AG04449 (cell line): ENCODE measurements around the gene ANTXR1.
"Not testable (repeated sequence)": the region's sequence is repeated elsewhere in the genome, so short reads cannot be mapped to it uniquely, and the experiment has no call there.

Experiments
- CTCF ChIA-PET: fragments of 350-600 bp; formaldehyde crosslinking; extraction: SDS; loops from one replicate; lab custom pipeline; 2021; ENCODE audit warnings: antibody characterized with exemption; lab: Yijun Ruan, JAX
- POLR2A ChIA-PET: fragments of 400-600, 350-600 bp; formaldehyde crosslinking; extraction: SDS; loops from one replicate; lab custom pipeline; 2020; ENCODE audit warnings: antibody characterized with exemption, inconsistent platforms; lab: Yijun Ruan, JAX
- DNase-seq: peaks from one replicate; pipeline ENCODE4 v3.0.0-alpha.2; 2010; ENCODE audit warnings: low read depth, low spot score
- H3K4me3 ChIP-seq: 2 replicates; pipeline ENCODE4 v1.5.1; 2011; ENCODE audit warnings: low read depth, mild to moderate bottlenecking, control low read depth, low read length
- CTCF ChIP-seq: IDR thresholded peaks from one replicate; pipeline ENCODE4 v1.5.1; 2011; ENCODE audit warnings: mild to moderate bottlenecking, moderate library complexity, low read length, control low read depth, inconsistent platforms; ENCODE audit not compliant: insufficient read depth; ENCODE audit errors: missing control alignments

The ANTXR1 gene

GRCh38 chr2:69173706-69174105, 160.7 kb downstream of the ANTXR1 start:
- TF ChIP-seq CTCF: no peak
- no peak for DNase-seq
- ChIA-PET POLR2A (interaction anchor here (0.6 to 0.9 kb wide), 3 partner anchors 11 to 151 kb away, joined by 3 to 4 read pairs (median 3); no protein-coding TSS in a partner anchor), CTCF (interaction anchor here (1.5 kb wide), 1 partner anchor 9 kb away, joined by 3 read pairs; no protein-coding TSS in a partner anchor)
- no peak overlapping the region for H3K4me3 ChIP-seq

GRCh38 chr2:69174211-69174610, 161.2 kb downstream of the ANTXR1 start:
- ChIA-PET CTCF (interaction anchor here (1.5 kb wide), 1 partner anchor 9 kb away, joined by 3 read pairs; no protein-coding TSS in a partner anchor), POLR2A (interaction anchor here (1.0 kb wide), 1 partner anchor 11 kb away, joined by 3 read pairs; no protein-coding TSS in a partner anchor)
- H3K4me3 ChIP-seq, DNase-seq: not testable (repeated sequence)

- DNase-seq: no peak
- POLR2A ChIA-PET: interaction anchor here (1.9 kb wide), 1 partner anchor 54 kb away, joined by 5 read pairs; no protein-coding TSS in a partner anchor
- CTCF ChIA-PET: interaction anchor here (0.6 to 1.3 kb wide), 3 partner anchors 13 to 233 kb away, joined by 3 read pairs; no protein-coding TSS in a partner anchor
- no peak overlapping the region for H3K4me3 ChIP-seq
- TF ChIP-seq CTCF: no peak
Measured at GRCh38 chr2:69175790-69176715, 163.1 kb downstream of the ANTXR1 start.

- no peak overlapping the region for H3K4me3 ChIP-seq
- ChIA-PET POLR2A (interaction anchor here (0.7 to 1.9 kb wide), 5 partner anchors 13 to 66 kb away, joined by 3 to 5 read pairs (median 5); no protein-coding TSS in a partner anchor), CTCF (interaction anchor here (1.3 to 2.2 kb wide), 3 partner anchors 18 to 234 kb away, joined by 3 to 4 read pairs (median 4); no protein-coding TSS in a partner anchor)
- no peak for TF ChIP-seq CTCF
- peak; percentile 81 for DNase-seq
Measured at GRCh38 chr2:69177063-69177771, 164.2 kb downstream of the ANTXR1 start.

GRCh38 chr2:69177785-69178636, 165.0 kb downstream of the ANTXR1 start:
- no peak for DNase-seq
- no peak for TF ChIP-seq CTCF
- POLR2A ChIA-PET: interaction anchor here (0.8 to 1.9 kb wide), 4 partner anchors 14 to 65 kb away, joined by 3 to 5 read pairs (median 4); no protein-coding TSS in a partner anchor
- CTCF ChIA-PET: interaction anchor here (1.8 to 2.2 kb wide), 2 partner anchors 17 to 128 kb away, joined by 4 read pairs; no protein-coding TSS in a partner anchor
- H3K4me3 ChIP-seq: no peak overlapping the region

- ChIA-PET CTCF (interaction anchor here (0.9 to 2.2 kb wide), 4 partner anchors 17 to 235 kb away, joined by 3 to 4 read pairs (median 4); partner anchors contain the start of gene ANTXR1), POLR2A (interaction anchor here (0.8 to 1.4 kb wide), 3 partner anchors 14 to 64 kb away, joined by 3 to 5 read pairs (median 4); no protein-coding TSS in a partner anchor)
- no peak for TF ChIP-seq CTCF
- DNase-seq: no peak
- H3K4me3 ChIP-seq: no peak overlapping the region
Measured at GRCh38 chr2:69178756-69179155, 165.8 kb downstream of the ANTXR1 start.
